ENCODE measurements around the gene SPRED1. TPM values are rescaled to one million over a fixed set of nuclear protein-coding genes. Genes with fewer than 3 reads are reported as not detected.

The SPRED1 gene
- total RNA-seq, 2 experiments from 2014 or later: 7.5 to 21.1 TPM

DNA sequence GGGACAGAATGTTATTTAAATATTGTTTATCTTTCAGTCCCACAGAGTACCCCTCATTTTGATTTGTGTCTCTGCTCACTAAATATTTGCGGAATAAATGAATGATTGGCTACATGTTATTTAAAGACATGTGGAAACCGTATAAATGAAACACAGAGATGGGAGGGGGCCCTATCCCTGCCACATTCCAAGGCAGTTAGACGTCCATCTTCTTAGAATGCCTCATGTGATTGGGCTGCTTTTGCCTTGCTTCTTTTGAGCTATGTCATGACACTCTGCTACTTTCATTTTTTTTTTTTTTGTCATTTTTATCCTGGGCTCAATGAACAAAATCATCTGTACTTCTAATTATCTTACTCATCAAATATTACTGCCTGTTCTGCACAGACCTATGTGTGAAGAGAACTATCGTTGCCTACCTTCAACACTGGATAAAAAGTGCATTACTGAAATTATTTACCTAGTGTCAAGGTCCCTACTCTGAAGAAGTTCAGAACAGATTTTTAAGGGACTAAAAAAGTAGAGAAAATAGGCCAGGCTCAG, 117.4 kb downstream of the SPRED1 start:
- Histone ChIP-seq H4K20me1 (ENCODE audit: insufficient read depth, low read length) (no peaks in the 10 kb centered on the region), H3K4me3 (ENCODE audit: low read depth, low read length, poor library complexity, severe bottlenecking) (no peak overlapping the region), H3K9me2 (ENCODE audit: insufficient read depth, low read length) (no peaks in the 10 kb centered on the region), H3K4me2 (ENCODE audit: low read length) (no peak overlapping the region), H3K36me3 (ENCODE audit: insufficient read depth, low read length) (no peaks in the 10 kb centered on the region), H3K4me1 (ENCODE audit: insufficient read depth, low read length, poor library complexity, severe bottlenecking) (no peaks in the 10 kb centered on the region), H2AFZ (ENCODE audit: low read length) (no peak overlapping the region), H3K9me3 (ENCODE audit: low read length) (no peaks in the 10 kb centered on the region), H3K79me2 (ENCODE audit: insufficient read depth, low read depth, low read length) (no peaks in the 10 kb centered on the region), H3K27ac (ENCODE audit: low read depth, low read length, poor library complexity, severe bottlenecking) (no peak overlapping the region)
- TF ChIP-seq, protein P1, sequence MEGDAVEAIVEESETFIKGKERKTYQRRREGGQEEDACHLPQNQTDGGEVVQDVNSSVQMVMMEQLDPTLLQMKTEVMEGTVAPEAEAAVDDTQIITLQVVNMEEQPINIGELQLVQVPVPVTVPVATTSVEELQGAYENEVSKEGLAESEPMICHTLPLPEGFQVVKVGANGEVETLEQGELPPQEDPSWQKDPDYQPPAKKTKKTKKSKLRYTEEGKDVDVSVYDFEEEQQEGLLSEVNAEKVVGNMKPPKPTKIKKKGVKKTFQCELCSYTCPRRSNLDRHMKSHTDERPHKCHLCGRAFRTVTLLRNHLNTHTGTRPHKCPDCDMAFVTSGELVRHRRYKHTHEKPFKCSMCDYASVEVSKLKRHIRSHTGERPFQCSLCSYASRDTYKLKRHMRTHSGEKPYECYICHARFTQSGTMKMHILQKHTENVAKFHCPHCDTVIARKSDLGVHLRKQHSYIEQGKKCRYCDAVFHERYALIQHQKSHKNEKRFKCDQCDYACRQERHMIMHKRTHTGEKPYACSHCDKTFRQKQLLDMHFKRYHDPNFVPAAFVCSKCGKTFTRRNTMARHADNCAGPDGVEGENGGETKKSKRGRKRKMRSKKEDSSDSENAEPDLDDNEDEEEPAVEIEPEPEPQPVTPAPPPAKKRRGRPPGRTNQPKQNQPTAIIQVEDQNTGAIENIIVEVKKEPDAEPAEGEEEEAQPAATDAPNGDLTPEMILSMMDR (conservative IDR thresholded peaks at IDR 0.05; ENCODE audit: low read length): no peak
- TF ChIP-seq EZH2phosphoT487 (IDR thresholded peaks at IDR 0.05; ENCODE audit: borderline replicate concordance, low read depth, low read length): no peak
- ChIA-PET CTCF (ENCODE audit: unreplicated experiment) (no interaction called here), POLR2A (interaction anchor here (0.6 to 1.1 kb wide), 2 partner anchors 14 to 106 kb away, joined by 3 to 5 read pairs; no protein-coding TSS in a partner anchor)
- intact Hi-C loops (cut with micrococcal nuclease; ENCODE audit: unreplicated experiment): no loop called here
- no peak for DNase-seq (ENCODE audit: low spot score)
- no TSS peak for BruUV-seq (replicated peaks)

DNA sequence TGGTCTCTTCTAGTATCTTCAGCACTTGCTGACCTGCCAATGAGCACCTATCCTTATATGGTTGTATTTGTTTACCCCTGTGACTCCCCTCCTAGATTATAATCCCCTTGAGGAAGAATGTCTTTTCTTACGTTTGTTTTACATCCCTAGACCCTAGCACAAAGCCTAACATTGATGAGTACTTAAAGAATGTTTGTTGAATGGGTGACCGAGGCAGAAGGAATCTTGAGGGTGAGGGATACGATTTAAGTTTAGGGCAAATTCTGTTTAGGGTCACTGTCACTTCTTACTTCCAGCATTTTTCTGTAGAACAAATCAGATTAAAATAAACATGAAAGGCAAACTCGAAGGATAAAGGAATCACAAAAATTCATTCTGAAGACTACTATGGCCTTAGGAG, 120.4 kb downstream of the SPRED1 start:
- BruUV-seq (replicated peaks): no TSS peak

DNA sequence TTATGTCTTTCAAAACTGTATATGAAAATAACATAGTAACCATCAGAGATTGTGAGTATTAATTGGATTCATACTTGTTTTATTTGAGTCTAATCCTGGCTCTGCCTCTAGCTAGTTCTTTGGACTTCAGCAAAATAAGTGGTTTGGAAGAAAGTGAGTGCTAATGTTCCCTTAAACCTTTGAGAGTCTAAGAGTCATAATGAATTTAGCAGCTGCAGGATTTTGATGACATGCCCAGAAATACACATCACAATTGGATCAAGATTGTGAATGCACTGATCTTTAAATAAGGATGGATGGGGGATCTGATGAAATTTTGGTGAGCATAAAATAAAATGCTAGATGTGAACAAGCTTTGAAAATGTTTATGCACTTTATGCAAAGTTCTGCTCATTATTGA, 121.4 kb downstream of the SPRED1 start:
- no peaks in the 10 kb centered on the region for H3K36me3 ChIP-seq (ENCODE audit: insufficient read depth, low read length)
- no peaks in the 10 kb centered on the region for H3K79me2 ChIP-seq (ENCODE audit: insufficient read depth, low read depth, low read length)
- no peak overlapping the region for H3K4me3 ChIP-seq (ENCODE audit: low read depth, low read length, poor library complexity, severe bottlenecking)
- H3K9me2 ChIP-seq (ENCODE audit: insufficient read depth, low read length): no peaks in the 10 kb centered on the region
- intact Hi-C loops (cut with micrococcal nuclease; ENCODE audit: unreplicated experiment): no loop called here
- DNase-seq (ENCODE audit: low spot score): no peak
- no peaks in the 10 kb centered on the region for H3K4me1 ChIP-seq (ENCODE audit: insufficient read depth, low read length, poor library complexity, severe bottlenecking)
- H3K27ac ChIP-seq (ENCODE audit: low read depth, low read length, poor library complexity, severe bottlenecking): no peak overlapping the region
- BruUV-seq (replicated peaks): no TSS peak
- H3K9me3 ChIP-seq (ENCODE audit: low read length): no peaks in the 10 kb centered on the region
- H3K4me2 ChIP-seq (ENCODE audit: low read length): no peak overlapping the region
- CTCF ChIA-PET (ENCODE audit: unreplicated experiment): no interaction called here
- no peak overlapping the region for H2AFZ ChIP-seq (ENCODE audit: low read length)
- TF ChIP-seq, protein P1 (conservative IDR thresholded peaks at IDR 0.05; ENCODE audit: low read length): no peak
- no peak for TF ChIP-seq EZH2phosphoT487 (IDR thresholded peaks at IDR 0.05; ENCODE audit: borderline replicate concordance, low read depth, low read length)
- POLR2A ChIA-PET: no interaction called here
- no peaks in the 10 kb centered on the region for H4K20me1 ChIP-seq (ENCODE audit: insufficient read depth, low read length)

More for the DNA sequence above, 120.4 kb downstream of the SPRED1 start:
- ChIA-PET POLR2A (interaction anchor here (1.2 to 1.3 kb wide), 2 partner anchors 17 to 34 kb away, joined by 3 read pairs; no protein-coding TSS in a partner anchor), CTCF (ENCODE audit: unreplicated experiment) (no interaction called here)
- DNase-seq (ENCODE audit: low spot score): no peak
- H3K9me2 ChIP-seq (ENCODE audit: insufficient read depth, low read length): no peaks in the 10 kb centered on the region
- H3K79me2 ChIP-seq (ENCODE audit: insufficient read depth, low read depth, low read length): no peaks in the 10 kb centered on the region
- no peaks in the 10 kb centered on the region for H3K9me3 ChIP-seq (ENCODE audit: low read length)
- no peaks in the 10 kb centered on the region for H4K20me1 ChIP-seq (ENCODE audit: insufficient read depth, low read length)
- no peak overlapping the region for H3K27ac ChIP-seq (ENCODE audit: low read depth, low read length, poor library complexity, severe bottlenecking)
- no peak overlapping the region for H3K4me2 ChIP-seq (ENCODE audit: low read length)
- TF ChIP-seq, protein P1 (conservative IDR thresholded peaks at IDR 0.05; ENCODE audit: low read length): no peak
- TF ChIP-seq EZH2phosphoT487 (IDR thresholded peaks at IDR 0.05; ENCODE audit: borderline replicate concordance, low read depth, low read length): no peak
- intact Hi-C loops (cut with micrococcal nuclease; ENCODE audit: unreplicated experiment): no loop called here
- H3K4me3 ChIP-seq (ENCODE audit: low read depth, low read length, poor library complexity, severe bottlenecking): no peak overlapping the region
- no peaks in the 10 kb centered on the region for H3K36me3 ChIP-seq (ENCODE audit: insufficient read depth, low read length)
- no peak overlapping the region for H2AFZ ChIP-seq (ENCODE audit: low read length)
- no peaks in the 10 kb centered on the region for H3K4me1 ChIP-seq (ENCODE audit: insufficient read depth, low read length, poor library complexity, severe bottlenecking)

Measured in OCI-LY7 (cell line).